Measurements from ENCODE around the gene MR1.

Gene MR1

DNA sequence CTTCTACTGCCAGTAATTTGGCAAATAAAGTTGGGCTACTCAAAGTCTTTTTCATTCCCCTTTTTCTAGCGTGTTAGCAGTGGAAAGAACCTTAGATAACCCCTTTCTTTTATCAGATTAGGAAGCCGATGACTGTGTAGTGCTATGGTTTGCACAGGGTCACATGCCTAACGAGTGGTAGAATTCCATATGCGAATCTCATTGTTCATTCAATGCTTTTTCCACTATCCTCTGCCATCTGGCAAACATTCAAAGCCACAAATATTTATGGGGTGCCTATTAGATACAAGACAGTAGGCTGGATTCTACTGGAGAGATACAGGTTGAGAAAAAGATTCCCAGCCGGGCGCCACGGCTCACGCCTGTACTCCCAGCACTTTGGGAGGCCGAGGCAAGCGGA lies 39.9 kb downstream of the MR1 start:
- DNase-seq, result no peak

DNA sequence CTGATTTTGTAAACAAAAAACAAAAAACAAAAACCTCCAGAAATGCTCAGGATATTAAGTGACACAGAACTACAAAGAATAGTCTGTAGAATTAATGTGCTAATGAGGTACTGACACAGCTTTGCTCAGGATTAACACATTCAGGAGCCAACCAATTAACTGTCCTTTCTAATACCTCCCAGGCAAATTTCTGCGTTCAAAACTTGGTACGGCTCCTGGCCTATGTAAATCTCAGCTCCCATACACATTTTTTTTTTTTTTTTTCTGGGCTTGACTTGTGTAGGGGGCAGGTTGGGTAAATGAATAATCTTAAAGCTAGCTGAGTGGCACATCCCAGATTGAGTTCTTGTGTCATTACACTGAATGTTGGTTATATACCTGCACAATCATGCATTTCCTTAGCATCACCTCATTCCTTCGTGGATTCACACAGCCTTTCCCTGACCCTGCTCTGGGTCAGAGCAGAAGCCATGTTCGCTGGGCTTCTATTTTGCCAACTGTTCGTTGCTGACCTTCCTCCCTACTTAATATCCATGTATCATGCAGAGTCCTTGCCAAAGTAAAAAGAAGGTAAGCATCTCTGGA lies 42.1 kb downstream of the MR1 start:
- DNase-seq, result peak in 1 of 2 experiments; percentile 51

DNA sequence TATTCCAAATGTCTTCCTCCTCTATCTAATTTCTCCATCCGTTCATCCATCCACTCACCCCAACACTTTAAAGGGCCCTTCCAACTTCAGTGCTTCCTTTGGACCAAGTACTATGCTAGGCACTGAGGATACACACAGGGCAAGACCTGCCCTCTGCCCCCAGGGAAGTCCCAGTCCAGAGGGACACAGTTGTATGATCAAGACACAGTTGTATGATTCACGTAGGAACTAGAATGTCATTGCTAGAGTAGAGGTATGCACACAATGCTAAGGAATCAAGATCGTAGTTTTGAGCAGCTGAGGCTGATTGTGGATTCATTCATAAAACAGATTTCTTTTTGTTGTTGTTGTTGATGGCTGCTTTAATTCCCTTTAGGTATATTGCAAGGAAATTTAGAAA lies 43.1 kb downstream of the MR1 start:
- no peak for DNase-seq

DNA sequence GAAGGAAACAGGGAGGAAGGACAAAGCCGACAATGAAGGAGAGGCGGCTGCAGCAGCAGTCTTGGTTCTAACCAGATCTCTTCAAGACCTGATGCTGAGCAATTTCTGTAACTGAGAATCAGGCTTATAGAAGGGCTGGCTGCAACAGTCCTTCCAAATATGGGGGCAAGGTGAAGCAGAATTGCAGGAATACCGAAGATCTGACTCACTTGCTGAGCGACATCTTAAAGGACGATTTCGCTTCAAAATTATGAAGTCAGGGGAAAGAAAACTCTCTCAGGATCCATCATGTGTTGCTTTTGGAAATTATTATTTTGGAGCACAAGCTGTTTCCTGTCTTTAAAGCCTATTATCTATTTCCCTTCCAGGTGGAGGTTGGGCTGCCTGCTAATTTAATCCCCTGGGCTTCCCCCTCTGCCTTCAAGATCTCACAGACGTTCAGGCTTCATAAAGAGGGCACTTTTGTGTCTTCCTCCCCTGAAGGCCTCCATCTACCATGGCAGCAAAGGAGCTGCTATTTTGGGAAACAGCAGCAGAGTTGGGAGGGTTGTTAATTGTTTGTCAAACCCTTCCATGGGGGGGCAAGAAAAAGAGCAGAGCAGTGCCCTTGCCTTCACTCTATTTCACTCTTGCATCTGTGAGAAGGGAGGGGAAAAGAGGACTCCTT lies 43.9 kb downstream of the MR1 start:
- no peak for DNase-seq

DNA sequence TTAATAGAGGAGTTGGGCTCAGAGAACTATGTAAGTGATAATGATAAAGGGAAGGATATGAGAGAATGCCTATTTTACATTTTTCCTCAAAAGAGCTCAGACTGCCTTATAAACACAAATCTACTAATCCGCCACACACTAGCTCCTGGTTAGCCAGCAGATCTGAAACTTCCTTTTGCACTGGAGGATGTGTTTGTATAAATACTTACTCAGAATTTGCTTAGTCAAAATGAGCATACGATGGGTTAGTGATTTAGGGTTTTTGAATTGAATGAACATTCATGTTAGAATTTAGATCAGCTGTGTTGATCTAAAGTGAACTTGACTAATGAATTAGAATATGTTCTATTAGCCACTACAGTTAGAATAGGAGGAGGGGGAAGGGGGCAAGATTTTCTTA lies 45.6 kb downstream of the MR1 start:
- peak in 1 of 2 experiments; percentile 69 for DNase-seq

DNA sequence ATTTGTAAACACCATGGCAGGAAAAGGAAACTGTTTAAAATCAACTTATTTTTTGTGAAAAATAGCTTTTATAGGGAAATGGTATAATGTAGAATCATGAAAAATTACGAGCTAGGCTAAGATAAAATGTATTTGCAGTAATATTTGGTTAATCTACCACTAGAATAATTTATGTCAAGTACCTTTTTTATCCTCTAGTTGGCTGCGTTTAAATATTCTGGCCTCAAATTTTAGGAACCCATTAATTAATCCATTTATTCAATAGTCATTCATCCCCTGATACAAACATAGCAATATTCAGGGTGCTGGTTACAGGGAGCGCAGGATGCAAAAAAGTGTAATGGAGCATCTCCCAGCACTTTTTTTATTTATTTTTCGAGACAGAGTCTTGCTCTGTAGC lies 46.1 kb downstream of the MR1 start:
- DNase-seq, result no peak

DNA sequence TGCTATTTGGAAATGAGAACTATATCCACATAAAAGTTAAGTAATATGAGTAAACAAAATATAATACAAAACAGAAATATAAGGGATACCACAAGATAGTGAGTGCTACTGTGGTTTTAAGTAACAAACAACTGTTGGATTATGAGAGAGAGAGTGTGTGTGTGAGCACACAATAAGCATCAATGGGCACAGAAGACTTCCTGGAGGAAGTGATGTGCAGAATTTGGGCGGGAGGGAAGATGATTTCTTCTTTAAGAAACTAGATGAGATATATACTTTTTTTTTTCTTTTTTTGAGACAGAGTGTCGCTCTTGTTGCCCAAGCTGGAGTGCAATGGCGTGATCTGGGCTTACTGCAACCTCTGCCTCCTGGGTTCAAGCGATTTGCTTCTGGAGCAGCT lies 46.8 kb downstream of the MR1 start:
- no peak for DNase-seq

DNA sequence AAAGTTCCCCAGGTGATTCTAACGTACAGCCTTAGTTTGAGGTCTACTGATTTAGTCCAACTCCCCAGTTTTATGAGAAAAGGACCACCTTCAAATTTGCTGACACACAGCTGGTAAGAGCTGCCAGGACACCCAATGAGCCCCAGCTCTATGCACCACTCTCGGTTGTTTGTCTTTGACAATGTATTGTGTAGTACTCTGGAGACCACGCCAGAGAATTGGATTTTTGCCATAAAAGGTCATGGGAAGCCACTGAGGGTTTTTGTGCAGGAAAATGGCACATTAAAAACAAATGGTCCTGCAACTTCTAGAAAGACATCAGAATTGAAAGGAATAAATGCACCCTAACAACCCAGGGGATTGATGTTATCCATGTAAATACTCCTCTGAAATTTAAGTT lies 47.6 kb downstream of the MR1 start:
- no peak for DNase-seq

DNA sequence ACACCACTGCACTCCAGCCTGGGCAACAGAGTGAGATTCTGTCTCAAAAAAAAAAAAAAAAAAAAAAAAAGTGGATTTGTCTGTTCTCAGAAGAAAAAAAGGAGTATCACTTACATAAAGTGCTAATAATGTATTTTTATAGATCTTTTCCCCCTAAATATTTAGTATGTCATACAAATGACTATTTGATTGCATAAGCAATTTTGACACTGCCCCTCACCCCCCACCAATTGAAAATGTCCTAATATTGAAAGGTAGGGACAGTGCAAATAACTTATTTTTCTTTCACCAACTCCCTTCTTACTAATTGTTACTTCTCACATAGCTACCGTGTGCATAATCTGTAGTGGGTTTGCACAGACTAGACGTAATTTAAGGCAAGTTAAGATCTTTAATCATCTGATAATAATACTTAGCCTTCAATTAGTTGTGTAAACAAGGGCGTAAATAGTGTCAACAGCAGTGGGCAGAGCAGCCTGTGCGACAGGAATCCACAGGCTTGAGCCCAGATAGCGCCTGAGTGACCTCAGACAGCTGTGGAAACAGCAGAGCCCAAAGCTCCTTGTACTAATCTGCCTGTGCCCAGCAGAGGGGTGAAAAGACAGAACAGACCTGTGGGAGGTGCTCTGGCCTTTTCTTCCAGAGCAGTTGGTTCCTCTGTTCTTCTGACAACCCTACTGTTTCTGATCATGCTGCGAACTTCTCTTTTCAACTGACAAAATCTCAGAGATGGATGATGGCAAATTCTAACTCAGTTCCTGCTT lies 50.2 kb downstream of the MR1 start:
- DNase-seq, result peak; percentile 55 to 80

DNA sequence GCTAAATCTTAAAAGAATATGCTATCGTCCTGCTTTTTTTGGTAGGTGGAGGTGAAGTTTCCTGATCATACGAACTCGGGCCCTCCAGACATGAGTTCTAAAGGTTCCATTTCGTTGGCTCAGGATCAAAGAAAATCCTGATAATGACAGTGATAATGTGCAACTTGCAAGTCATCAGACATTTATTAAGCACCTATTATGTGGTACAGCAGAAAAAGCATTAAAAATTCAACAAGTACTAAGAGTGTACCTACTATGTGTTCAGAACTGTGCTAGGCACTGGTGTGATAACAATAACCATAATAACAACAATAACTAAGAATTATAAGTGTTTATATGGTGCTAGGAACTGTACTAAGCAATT lies 50.8 kb downstream of the MR1 start:
- no peak for DNase-seq

DNA sequence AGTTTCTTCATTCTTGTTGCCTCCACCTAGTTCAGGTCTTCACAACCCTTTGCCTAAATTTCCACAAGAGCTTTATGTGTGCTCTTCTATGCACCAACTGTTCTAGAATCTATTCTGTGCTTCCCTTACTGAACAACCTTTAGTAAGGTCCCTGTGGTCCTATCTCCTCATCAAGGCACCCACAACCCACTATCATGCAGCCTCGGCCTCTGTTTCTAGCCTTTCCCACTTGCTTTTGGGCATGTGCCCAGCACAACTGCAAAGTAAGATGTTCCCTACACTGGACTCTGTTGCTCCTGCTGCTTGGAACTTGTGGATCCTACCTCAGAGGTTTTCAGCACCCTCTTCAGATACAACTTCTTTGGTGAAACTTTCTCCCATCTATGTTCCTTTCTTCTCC lies 52.3 kb downstream of the MR1 start:
- DNase-seq, result no peak

DNA sequence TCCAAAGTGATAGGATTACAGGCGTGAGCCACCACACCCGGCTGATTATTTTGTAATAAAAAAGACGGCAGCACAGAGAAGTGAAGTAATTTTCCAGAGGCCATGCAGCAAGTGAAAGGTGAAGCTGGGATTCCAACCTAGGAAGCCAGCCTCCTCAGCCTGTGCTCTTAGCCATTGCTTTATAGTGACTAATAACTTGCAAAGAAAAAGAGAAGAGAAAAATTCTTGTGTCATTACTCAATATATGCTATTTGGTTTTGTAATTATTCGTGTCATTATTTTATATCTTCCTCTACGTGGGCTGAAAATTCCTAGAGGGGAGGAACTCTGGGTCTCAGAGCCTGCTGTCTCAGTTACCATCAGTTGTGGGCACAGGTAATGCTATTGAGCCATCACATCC lies 53.1 kb downstream of the MR1 start:
- DNase-seq, result no peak

DNA sequence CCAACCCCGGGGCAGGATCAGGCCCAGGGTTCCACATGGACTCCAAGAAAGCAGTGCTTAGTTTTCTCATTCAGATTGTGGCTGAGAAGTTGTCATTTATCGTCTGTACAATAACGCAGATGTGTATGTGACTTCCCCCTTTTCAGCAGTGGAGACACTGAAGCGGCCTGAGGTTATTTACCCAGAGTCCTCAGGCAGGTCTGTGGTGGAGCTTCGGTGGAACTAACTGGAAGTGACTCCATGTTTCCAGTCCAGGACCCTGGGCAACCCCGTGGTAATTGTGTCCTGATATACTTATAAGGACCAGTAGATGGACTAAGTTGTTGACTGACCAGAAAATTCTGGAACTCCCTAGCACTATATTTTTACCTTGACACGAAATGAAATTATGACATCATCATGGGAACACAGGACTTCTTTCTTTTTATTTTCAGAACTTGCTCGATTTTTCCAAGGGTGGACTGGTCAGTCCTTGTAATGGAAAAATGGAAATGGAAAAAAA lies 53.7 kb downstream of the MR1 start:
- DNase-seq, result no peak

DNA sequence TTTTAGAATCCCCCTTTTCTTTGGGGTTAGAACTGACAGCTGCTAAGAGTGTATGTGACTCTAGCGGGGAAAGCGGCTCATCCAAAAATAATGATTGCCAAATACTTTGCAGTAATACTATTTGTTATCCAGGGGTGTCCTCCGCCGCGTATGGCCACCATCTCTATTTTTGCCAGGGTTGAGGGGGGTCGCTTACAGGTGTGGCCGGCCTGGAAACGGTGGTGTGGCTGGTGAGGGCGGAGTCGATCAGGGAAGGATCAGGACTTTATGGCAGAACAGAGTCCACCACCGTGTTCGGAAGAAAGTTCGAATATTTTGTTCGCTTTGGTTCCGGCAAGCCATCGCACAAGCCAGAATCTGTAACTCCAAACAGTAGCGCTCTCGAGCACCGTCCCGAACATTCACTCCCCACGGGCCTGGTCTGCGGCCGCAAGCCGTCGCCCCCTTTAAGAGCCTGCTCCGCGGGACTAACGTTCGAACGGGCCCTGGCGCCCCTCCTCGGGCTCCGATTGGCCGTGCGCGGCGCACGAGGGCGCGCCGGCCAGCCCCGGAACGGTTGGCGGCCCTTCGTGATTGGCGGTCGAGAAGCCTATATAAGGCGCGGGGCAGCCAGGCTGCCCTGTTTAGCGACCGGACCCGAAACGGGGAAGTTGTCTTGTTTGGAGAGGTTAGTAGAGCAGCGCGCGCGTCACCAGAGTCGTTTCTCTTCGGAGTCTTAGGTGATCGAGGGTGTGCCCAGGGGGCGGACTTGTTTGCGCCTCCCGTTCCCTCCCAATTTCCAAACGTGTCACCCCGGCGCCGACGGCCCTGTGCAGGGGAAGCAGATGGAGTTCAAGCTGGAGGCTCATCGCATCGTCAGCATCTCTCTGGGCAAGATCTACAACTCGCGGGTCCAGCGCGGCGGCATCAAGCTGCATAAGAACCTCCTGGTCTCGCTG lies 54.6 kb downstream of the MR1 start, which contains the start of gene IER5:
Gene IER5, plus strand, starts transcription at position 622 of the 938 bp plus-strand sequence. Its CDS starts 203 bp downstream, at position 825.
- DNase-seq, result peak; percentile 99 to 100

DNA sequence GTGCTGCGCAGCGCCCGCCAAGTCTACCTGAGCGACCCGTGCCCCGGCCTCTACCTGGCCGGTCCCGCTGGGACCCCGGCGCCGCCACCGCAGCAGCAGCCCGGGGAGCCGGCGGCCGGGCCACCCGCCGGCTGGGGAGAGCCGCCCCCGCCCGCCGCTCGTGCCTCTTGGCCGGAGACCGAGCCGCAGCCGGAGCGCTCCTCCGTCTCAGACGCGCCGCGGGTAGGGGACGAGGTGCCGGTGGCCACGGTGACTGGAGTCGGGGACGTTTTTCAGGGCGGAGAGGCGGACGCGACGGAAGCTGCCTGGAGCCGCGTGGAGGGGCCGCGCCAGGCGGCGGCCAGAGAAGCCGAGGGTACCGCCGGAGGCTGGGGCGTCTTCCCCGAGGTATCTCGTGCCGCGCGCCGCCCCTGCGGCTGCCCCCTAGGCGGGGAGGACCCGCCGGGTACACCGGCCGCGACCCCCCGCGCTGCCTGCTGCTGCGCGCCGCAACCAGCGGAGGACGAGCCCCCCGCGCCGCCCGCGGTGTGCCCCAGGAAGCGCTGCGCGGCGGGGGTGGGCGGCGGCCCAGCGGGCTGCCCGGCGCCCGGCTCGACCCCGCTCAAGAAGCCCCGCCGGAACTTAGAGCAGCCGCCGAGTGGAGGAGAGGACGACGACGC lies 55.4 kb downstream of the MR1 start:
- no peak for DNase-seq

DNA sequence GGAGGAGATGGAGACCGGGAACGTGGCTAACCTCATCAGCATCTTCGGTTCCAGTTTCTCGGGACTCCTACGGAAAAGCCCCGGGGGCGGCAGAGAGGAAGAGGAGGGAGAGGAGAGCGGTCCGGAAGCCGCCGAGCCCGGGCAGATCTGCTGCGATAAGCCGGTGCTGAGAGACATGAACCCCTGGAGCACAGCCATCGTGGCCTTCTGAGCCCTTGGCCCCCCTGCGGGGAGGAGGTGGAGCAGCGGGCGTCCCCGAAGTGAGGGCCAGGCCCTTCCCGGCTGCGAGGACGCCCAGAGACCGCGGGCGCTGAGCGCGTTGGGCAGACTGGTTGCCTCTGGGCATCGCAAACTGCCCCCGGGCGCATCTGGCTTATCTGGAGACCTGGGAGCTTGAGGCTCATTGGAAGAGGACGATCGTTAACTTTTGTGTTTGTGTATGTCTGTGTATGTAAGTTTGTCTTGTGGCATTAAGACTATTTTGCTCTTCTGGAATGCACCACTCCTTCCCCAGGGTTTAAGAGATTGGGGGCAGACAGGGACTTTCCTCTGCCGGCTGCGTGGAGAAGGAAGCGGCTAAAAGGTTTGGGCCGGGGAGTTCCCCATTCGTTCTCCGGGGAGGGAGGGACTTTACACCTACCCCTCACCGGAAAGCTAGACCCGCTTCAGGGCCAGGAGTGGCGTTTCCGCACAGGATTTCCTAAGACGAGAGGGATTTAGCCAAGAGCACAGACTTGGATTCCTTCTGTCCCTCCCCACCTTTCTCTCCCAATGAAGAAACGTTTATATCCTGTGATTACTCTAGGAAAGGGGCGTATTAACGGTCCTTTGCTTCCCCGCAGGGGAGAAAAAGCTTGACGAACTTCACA lies 56.1 kb downstream of the MR1 start:
- peak; percentile 83 to 94 for DNase-seq

DNA sequence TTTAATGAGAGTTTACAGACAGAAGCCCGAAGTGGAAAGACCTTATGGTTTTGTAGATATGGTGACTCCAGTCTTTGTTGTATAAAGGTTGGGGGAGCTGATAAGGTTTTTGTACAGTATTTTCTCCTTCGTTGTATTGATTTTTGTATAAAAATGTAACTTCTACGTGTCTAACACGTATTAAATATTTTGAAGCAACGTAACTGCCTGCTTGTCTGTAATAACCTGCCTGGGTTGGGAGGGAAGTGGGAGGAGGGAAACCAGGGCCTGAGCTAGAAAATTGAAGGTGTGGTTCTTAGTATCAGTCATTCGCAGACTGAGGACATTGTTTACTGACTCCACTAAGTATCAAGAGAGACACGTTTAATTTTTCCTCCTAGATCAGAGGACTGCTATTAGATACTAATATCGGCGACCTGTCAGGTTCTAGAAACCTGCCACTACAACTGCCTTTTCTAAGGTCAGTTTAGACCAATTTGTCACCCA lies 56.9 kb downstream of the MR1 start:
- peak in 1 of 2 experiments; percentile 53 for DNase-seq

DNA sequence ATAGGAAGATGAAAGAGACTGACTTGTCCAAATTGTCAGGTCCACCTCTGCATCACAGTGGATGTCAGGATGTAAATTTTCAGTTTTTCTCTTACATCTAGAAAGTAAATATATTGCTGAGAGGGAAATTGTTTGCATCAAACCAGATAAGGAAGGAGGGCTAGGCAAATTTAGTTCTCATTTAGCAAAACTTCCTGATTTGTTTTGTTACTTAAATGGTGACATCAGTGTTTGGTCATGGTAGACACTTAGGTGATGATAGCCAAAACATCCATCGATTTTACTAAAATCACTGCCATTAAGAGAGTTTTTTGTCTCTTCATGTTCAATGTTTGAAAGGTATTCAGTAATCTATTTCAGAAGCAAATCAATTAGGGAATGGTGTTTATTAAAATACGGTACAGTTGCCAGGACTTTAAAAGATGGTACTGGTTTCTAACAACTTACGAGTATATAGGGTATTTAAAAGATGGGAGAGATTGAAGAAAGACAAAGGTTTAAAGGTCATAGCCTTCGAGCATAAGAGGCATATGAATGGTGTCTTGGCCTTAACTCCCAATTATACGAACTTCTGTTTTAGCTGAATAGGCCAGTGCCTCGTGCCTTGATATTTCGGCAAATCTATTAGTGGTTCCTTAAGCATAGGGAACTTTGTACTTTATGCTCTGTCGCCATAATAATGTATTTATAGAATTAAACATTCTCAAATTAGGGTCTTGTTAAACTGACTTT lies 57.7 kb downstream of the MR1 start:
- DNase-seq, result no peak

DNA sequence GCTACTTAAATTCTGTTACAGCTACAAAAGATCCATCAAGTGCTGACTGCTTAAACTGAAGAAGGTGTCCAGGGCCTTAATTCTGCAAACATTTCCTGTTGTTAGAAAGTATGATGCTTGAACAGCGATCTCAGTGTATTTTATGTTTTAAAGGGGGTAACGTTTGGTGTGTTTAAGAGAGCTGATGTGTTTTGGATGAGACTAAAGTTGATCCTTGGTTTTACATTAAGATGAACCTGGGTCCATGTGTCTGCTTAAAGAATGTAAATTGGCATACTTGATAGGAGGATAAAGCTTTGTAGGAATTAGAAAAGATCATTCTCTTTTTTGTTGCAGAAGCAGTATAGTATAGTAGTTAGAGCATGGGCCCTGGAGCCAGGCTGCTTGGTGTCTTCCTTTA lies 58.3 kb downstream of the MR1 start:
- DNase-seq, result no peak

DNA sequence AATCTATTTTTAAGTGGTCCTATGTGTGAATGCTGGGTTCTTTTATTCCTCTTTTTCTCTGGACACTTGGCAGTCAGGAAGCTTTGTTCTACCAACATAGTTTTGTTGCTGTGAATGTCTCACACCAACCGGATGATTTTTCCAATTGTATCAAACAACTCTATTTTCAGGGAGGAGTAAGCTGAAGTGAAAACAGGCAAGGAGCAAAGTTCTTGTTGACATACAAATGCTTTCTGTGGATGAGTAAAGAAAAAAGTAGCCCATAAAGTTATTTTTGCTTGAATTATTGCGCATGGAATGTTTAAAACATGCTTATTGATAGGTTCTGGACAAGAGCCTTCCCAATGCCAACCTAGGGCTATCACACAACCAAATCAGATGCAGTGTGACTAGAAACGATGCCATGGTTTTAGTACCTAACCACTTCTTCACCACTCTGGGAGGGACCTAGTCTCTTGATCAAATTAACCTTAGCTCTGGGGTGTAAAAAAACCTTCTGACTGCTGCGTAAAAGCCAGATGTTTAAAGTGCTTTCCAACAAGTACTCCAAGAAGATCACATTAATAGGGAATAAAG lies 59.2 kb downstream of the MR1 start:
- DNase-seq, result no peak
